D341Med (cell line): ENCODE results near the gene TPBG.

Experiments used
- DNase-seq: peaks from one replicate; pipeline ENCODE4 v3.0.0; 2012; ENCODE audit warnings: low spot score

TPBG gene, protein sequence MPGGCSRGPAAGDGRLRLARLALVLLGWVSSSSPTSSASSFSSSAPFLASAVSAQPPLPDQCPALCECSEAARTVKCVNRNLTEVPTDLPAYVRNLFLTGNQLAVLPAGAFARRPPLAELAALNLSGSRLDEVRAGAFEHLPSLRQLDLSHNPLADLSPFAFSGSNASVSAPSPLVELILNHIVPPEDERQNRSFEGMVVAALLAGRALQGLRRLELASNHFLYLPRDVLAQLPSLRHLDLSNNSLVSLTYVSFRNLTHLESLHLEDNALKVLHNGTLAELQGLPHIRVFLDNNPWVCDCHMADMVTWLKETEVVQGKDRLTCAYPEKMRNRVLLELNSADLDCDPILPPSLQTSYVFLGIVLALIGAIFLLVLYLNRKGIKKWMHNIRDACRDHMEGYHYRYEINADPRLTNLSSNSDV

DNA sequence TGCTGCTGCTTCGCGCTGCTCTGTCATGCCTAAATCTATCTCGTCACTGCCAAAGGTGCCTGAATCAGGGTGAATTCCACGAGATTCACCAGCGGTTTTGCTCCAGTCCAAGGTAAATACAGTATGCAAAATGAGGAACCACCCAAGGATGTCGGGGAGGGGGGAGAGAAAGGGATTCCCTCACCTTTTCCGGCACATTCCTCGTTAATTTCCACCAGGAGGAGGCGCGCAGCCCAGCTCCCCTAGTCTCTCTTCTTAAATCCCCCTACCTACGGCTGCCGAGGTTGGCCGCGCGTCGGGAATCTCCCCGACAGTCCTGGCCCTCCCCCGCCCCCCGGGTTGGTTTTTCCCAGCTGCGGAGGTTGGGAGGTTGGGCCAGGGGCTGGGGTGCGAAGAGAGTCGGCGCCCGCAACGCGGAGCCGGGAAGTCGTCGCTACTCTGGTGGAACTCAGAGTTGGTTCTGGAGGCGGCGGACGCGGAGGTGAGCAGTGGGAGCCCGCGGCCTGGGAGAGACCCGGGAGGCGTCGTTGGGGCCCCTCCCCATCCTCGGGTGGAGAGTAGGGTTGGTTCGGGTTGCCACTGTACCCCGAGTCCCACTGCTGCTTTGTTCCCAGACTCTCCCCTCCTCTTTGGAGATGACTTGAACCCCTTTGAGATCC lies at the start of gene TPBG:
Gene TPBG (plus strand): TSS at position 390 of the 659 bp plus-strand sequence. CDS start 1,145 bp downstream, outside the sequence.
- DNase-seq = peak; percentile 63

DNA sequence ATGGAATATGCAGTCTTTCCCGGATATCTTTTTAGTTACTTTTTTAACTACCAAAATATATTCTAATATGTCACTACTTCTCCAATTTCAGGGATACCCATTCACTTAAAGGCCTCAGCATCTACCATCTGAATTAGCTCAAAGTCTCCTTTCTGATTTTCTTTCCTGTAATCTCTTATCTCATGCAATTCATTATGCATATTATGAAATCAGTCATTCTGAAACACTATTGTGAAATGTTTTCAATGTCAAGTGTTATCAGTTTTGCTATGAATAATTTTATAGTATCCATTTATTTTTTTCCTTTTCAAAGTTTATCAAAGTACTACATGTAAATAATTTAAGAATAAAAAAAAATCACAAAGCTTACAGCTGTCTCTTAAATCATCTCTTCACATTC lies 41.2 kb upstream of the TPBG start:
- DNase-seq = no peak

DNA sequence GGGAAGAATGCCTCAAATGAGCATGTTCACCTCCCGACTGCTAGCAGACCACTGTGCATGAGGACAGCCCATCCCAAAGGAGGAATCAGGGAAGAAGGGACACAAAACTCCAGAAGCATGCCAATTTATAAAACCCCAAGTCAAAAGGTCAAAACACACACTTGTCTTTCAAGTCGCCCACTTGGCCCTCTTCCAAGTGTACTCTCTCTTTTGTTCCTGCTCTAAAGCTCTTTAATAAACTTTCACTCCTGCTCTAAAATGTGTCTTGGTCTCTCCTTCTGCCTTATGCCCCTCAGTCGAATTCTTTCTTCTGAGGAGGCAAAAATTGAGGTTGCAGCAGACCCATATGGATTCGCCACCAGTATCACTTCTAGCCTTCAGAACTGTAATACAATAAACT lies 33.9 kb upstream of the TPBG start:
- no peak for DNase-seq

DNA sequence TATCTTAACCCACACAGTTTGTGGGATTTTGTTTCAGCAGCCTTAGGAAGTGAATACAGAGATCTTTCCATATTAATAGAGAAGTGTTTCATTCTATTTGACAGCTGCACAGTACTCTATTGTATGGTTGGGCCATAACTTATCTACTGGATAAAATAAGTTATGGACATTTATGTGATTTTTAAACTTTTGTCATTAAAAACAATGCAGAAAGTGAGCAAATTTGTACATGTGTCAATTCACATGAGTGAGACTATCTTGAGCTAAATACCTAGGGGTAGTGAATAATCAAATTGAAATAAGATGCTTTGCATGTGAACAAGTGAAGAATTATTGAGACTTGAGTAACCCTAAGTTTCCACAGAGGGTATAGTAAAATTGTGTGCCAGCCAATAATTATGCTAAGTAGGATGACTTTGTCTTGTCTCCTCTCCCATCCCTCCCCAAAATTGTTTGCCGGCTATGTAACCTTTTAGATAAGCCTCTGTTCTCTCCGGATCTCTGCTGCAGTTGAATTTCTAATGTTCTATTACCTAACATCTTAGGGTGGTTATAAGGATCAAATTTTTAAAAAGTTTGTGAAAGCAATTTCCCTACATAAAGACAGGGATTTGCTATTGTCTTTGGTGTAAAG lies 33.3 kb upstream of the TPBG start:
- no peak for DNase-seq

DNA sequence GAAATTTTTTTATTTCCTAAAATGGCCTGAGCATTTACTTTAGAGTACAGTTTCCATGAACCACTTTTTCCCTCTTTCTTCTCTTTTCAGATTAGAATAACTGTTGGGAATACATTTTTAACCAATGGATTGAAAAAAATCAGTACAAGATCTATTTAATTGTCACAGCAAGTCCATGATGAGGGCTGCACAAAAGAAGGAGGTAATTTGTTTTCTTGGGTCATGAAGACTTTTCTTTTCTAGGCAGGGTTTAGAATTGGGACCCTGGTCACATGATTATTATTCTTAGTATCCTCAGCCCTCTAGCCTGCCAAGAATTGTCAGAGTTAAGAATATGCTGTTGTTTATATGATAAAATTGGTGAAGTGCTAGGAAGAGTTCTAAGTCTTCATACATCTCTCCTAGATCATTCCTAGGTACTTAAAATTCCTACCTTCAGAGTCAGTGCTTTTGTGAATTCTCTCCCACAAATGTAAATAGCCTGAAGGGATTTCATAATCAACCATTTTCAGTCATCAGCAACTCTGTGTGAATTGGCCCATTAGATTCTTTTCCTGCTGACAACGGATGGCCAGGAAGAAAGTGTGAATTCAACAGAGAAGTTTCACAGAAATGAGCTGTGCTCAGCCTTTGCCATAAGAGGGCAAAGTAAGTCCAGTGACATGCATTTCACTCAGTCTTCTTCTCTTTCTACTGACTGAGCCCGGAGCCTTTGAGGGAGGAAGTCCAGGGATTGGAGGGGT lies 32.4 kb upstream of the TPBG start:
- DNase-seq = no peak

DNA sequence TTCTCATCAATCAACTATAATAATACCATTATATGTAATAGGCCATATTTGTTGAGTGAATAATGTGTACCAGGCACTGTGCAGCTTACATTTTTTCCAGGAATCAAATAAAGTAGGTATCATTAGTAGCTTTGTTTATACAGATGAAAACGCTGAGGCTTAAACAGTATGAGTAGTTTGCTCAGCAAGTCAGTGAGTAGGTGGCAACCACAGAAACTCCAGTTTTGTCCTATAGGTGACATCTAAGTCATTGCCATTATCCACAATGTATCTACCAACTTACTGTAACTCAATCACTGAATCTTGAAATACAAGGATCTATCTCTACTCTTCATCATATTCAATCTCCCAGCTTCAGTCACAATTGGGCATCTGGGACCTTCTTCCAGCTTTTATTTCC lies 29.8 kb upstream of the TPBG start:
- no peak for DNase-seq

DNA sequence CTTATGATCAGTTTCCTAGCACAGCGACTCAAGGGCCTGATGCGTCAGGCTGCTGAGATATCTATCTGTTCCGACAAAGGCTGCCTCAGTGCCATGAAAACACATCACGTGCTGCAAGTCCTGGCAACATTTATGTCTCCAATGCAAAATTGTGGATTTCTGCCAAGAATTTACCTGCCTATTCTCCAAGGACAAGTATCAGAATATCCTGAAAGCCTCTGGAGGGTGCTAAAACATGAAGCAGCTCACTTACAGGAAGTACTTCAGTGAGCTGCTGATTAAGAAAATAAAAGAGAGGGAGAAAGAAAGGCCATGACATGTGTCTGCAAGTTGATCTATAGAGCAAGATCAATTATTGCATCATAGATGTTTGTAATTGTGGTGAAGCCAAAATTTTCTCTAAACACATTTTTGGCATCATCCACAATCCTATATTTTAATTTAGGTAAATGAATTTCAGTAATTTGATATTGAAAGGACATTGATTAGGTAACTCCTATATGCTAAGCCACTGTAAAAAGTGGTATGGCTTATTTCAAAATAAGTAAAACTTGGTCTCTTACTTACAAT lies 25.8 kb upstream of the TPBG start:
- no peak for DNase-seq

DNA sequence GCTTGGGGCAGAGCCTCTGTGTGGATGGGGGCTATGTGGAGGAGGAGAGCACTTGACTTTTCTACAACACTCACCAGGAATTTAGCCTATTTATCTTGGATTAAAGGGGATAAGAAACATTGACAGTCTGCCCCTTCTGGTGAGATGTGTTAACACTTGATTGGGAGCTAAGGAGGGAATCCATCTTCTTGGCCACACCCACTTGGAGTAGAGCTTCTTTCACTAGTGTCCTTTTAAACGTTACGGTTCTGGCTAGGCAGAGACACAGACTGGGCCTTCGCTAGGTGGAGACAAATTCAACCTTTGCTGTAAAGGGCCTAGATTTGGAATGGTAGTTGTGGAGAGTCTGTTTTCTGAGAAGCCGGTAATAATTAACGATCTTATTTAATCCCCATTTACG lies 15.5 kb upstream of the TPBG start:
- DNase-seq = no peak

DNA sequence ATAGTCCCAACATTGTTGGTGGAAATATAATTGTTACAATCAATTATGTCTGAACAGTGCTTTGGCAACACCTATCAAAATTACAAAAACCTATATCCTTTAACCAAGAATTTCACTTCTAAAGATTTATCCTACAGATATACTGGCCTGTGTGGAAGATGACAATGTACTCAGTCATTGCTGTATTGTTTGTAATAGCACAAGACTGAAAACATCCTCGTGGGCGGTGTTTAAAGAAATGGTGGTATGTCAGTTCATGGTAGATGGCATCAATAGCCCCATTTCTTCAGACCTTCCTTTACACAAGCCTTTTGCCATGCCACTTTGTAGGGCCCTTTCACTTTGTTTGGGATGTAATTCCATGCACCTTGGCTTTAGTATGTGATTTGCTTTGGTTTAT lies 9.8 kb upstream of the TPBG start:
- no peak for DNase-seq

DNA sequence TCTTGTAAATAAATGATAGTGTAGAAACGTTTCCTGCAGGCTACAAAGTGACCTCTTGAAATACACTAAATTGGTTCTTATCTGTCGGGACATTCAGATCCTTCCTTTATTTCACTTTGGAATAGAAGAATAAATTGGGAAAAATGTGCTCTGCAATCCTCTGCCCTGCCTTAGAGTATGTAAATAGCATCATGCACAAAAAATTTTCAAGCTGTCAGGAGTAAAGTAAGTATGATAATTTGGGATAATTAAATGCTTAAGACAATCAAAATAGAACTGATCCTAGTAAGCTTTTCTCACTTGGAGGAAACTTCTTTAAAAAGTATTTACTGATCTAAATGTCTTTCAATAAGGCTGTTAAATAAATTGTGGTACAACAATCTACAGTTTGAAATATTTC lies 3.1 kb upstream of the TPBG start:
- no peak for DNase-seq

DNA sequence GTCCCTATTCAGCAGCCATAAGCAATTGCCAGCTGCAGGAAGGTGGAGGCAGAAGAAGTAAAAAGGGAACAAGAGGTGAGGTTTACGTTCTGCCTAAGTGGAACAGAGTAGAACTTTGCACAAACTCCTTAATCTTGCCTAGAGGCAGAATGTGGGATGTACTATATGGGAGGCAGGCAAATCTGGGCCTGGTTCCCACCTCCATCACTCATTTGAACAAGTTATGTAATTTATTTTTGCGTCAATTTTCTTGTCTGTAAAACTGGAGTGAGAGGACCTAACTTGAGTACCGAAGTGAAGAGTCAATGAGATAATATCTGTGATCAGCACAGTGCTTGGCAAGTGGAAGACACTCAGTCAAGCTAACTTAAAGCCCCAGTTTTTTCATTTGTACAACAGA lies 2.0 kb upstream of the TPBG start:
- no peak for DNase-seq

DNA sequence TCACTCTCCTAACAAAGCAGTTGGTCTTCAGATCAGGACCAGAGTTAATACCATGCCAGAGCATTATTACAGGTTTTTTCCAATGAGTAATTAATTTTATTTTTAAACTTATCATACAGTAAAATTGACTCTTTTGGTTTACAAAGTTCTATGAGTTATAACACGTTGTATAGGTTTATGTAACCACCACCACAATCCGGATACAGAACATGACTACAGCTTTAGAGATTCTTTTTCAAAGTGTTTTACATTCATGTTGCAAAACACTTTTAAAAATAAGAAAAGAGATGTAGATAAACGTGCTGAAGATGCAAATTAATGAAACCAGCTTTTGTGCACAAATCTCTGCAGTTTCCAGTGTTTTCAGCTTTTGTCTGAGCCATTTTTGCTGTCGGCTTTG lies 1.5 kb upstream of the TPBG start:
- DNase-seq = no peak

DNA sequence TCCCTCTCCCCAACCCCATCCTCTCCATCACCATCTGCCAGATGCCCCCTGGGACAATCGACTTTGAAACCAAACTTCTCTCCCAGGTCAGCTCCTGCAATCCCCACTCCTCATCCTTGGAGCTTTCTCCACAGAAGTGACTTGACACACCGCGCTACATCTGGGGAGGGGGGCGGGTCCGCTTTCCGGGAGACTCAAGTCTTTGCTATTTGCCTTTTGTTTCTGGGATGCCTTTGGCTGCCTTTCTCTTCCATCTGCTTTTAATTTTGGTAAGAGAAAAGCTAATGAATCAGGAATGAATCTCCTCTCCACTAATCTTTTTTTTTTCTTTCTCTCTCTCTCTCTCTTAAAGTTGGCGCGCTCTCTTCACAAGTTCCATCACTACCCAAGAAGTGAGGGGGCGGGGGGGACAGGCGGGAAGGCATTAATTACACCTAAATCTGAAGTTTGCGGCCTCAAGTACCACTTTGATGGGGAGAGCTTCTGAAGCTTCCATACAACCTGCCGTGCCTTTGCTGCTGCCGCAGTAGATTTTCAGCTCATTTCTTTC lies 664 bp upstream of the TPBG start:
- no peak for DNase-seq

DNA sequence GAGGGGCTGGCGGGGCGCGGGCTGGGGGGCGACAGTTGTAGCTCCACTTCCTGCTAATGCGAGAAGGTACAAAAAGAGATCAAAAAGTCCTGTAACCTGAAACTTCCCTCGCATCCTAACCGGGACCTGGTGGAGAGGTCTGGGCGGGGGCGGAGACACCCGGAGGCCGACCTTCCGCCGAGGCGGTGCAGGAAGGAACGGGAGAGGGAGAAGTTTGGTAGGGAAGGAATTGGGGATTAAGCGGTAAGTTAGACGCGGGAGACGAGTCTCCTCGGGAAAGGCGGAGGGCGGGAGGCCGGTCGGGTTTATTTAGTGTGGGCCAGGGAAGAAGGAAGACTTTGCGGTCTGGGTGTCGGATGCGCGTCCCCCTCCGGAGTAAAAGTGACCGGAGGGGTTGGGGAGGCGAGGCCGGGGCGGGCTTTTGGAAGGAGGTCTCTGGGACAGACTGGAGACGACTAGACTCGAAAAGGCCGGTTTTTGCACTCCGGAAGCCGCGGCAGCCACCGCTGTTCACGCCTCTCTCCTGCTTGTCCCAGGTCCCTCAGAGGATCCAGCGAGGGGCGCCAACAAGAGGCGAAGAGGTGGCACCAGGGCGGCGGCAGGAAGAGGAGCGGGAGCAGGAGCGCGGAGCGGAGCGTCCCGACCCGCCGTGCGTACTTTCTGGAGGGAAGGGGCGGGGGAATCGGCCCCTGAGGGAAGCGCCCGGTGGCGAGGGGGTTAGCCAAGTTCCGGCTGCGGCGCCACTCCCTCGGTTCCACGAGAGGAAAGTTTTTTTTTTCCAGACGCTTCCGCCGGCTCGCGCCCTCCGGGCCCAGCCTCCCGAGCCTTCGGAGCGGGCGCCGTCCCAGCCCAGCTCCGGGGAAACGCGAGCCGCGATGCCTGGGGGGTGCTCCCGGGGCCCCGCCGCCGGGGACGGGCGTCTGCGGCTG lies 734 bp downstream of the TPBG start:
- peak; percentile 64 for DNase-seq

DNA sequence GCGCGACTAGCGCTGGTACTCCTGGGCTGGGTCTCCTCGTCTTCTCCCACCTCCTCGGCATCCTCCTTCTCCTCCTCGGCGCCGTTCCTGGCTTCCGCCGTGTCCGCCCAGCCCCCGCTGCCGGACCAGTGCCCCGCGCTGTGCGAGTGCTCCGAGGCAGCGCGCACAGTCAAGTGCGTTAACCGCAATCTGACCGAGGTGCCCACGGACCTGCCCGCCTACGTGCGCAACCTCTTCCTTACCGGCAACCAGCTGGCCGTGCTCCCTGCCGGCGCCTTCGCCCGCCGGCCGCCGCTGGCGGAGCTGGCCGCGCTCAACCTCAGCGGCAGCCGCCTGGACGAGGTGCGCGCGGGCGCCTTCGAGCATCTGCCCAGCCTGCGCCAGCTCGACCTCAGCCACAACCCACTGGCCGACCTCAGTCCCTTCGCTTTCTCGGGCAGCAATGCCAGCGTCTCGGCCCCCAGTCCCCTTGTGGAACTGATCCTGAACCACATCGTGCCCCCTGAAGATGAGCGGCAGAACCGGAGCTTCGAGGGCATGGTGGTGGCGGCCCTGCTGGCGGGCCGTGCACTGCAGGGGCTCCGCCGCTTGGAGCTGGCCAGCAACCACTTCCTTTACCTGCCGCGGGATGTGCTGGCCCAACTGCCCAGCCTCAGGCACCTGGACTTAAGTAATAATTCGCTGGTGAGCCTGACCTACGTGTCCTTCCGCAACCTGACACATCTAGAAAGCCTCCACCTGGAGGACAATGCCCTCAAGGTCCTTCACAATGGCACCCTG lies 1.6 kb downstream of the TPBG start:
- DNase-seq = peak; percentile 70

DNA sequence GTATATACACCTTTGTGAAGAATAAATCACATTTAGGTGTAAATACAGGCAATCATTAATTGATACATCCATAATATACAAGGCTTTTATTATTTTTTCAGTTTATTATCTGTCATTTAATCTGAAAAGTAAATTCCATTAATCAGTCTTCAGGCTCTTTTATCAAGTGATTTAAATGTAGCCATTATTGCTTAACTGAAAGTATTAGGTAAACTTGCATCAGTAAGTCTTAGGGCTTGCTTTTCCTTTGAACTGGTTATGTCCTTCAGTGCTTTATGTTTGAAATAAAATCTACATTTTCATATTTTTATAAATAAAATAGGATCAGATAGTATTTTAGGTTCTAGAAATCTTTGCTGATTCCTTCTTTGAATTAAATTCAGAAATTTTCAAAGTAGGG lies 4.1 kb downstream of the TPBG start:
- no peak for DNase-seq

DNA sequence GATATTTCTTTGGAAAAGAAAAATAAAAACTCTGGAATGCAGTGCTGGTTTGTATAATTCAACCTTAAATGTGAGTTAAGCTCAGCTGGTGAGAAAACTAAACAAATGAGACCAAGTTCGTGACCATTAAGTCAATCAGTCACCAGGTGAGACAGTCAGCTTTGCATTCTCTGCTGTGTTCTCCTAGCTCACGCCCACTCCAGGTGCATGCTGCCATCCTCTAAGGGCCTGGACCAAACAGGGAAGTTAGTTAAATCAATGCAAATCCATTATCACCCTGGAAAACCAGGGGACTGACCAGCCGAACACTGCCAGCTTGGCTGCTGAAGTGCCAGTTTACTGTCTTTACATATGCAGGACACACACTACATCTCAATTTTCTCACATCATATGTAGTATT lies 7.2 kb downstream of the TPBG start:
- DNase-seq = no peak

DNA sequence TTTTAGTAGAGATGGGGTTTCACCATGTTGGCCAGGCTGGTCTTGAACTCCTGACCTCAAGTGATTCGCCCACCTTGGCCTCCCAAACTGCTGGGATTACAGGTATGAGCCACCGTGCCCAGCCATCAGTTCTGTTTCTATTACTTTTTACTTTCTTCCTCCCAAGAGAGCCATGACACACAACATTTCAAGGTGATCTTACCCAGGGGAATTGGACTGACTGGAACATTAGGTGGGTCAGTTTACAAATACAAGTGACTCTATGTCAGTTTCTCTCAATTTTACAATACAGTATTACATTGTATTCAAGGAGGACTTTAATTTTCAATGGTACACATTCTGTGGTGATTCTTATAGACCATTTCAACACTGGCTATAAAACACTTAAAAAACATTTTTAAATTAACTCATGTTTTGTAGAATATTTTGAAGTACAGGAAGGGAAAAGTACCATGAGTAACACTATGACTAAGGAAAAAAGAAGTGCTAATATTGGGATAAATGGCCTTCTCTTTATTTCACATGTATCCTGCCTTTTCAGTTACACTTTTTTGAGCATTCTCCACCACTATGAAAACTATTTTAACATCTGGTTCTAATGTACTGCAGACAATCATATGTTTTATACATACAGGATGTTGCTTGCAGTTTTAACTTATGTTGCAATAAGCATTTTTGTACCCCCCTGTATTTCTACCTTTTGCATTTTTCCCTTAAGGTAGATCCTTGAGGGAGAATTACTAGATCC lies 8.4 kb downstream of the TPBG start:
- DNase-seq = no peak

DNA sequence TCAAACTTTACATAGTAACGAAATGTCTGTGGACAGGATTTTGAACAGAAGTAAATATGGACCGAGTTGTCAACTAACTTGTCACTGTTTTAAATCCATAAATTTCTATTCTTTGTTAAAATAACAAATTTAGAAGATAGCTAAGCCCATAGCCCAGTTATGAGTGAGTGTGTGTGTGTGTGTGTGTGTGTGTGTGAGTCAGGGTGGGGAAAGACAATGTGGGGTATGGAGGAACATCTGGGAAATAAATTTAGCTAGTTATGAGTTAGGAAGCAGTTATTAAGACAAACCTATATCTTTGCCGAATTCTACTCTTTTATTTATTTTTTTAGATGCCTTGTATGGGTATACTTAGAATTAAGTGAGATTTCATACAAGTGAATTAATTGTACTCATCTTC lies 9.0 kb downstream of the TPBG start:
- DNase-seq = no peak
